HG02870 (cell line): ENCODE results near the gene CCDC110.
A peak's percentile ranks its signal among the peaks of the same experiment; 100 is the strongest.

Experiments
- ATAC-seq: cut with Tn5 transposase; IDR thresholded peaks from one replicate; pipeline ENCODE4 v1.9.1; 2021; ENCODE audit warnings: mild to moderate bottlenecking, moderate library complexity; ENCODE audit not compliant: unreplicated experiment

The CCDC110 gene

DNA sequence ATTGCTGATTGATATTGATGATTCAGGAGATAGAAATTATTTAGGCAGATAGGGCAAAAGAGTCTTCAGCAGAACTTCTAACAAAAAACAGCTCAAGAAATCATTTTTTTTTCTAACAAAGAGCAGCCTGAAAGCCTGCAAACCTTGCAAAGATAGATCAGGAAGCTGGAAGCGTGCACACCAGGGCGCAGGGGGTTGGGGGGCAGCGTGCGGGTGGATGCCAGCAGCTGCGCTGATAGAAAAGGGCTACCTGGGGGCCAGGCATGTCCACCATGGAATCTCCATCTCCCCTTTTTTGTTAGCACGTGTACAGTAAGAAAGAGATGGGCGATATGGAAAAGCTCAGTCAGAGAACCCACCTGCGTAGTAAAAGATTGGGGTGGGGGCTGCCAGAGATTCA is 1.7 kb upstream of the CCDC110 start:
- ATAC-seq, result no peak

- ATAC-seq, result peak; percentile 10
Measured at GRCh38 chr4:185472103-185472542, 590 bp upstream of the CCDC110 start.

DNA sequence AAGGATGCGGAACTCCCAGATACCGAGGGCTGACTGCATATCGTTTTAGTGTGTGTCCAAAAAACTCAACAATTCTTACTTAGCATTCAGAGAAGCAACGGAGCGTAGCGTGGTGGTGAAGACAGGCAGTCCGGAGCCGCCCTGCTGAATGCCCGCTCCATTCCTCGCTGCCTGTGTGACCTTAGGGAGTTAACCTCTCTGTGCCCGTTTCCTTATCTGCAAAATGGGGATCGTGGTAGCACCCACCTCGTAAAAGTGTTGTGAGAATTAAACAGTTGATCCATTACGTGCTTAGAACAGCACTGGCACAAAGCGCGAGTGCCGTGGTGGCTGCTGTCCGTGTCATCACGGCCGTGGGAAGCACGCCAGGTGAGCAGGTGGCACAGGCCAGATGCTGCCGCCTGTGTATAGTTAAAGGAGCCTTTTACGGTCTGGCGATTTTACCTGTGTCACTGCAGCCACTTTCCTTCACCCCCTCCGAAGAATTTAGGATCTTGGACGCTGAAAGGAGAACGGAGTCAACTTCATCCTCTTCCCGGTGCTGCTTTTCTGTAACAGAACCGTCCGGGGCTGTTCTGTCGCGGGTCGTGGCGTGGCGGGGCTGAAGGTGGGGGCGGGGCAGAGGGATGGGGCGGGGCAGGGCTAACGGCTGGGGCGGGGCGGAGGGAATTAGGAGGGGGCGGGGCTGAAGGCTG is 885 bp downstream of the CCDC110 start:
- no peak for ATAC-seq

GRCh38 chr4:185469580-185470154 is 1.9 kb downstream of the CCDC110 start:
- ATAC-seq, result no peak

GRCh38 chr4:185468999-185469398 is 2.5 kb downstream of the CCDC110 start:
- no peak for ATAC-seq

DNA sequence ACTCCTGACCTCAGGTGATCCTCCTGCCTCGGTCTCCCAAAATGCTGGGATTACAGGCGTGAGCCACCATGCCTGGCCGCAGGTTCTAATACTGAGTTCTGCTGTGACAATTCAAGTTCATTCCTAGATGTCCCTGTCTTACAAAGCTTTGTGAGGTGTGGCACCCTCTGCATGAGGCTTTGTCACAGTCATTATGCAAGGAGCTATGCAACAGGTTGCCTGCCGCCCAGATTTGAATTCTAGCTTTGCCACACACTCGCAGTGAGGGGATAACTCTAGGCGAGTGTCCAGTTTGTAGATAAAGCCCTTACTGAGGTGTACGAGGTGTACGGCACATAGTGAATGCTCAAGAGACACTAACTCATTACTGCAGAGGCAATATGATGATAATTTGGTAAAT is 3.5 kb downstream of the CCDC110 start:
- no peak for ATAC-seq

DNA sequence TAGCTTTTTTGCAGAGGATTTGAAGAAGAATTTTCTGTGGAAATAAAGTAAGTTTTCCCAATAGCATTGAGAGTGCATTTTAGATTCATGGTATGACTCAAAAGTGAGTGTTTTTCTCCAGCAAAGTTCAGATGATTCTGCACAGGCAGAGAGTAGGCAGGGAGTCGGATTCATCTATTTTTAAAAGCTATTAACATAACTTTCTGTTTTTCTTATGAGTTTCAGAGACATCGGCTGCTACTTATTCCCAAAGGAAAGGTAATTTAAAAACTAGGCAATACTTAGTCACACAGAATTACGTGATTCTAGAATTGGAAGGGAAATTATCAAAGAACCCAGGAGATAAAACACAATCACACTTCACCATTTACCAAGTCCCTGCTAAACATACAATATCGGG is 4.4 kb downstream of the CCDC110 start:
- no peak for ATAC-seq

GRCh38 chr4:185465707-185466106 is 5.8 kb downstream of the CCDC110 start:
- no peak for ATAC-seq

DNA sequence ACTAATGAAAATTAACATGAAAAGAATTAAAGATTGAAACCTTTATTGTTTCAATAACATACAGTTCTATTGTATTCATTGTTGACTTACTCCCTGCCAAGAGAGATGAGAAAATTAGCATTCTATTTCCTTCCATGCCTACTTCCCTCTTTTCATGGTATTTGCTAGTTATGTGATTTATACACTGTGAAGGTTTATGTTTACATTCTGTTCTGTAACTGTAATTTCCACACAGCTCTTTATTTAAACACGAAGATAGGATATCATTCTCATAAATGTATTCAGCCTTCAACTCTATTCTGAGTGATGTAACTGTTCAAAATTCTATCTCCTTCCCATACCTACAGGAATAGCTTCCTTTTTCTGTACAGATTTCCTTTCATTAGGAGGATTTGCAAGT is 6.6 kb downstream of the CCDC110 start:
- ATAC-seq, result no peak

DNA sequence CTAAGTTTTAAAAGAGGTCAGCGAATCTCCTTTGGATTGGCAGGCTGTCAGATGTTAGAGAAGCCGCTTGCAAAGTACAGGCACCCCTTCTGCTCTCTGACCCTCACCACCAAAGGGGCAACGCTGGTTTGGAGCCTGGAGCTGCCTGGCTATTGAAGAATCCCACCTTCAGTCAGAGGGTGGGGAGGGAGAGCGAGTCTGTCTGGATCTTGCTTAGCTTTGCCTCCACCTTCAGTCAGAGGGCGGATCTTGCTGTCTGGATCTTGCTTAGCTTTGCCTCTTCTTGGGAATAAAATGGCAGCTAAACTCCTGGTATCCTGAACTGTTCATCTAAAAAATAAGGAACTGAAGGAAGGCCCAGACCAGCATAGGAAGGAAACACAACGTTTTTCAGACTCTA is 7.3 kb downstream of the CCDC110 start:
- no peak for ATAC-seq

DNA sequence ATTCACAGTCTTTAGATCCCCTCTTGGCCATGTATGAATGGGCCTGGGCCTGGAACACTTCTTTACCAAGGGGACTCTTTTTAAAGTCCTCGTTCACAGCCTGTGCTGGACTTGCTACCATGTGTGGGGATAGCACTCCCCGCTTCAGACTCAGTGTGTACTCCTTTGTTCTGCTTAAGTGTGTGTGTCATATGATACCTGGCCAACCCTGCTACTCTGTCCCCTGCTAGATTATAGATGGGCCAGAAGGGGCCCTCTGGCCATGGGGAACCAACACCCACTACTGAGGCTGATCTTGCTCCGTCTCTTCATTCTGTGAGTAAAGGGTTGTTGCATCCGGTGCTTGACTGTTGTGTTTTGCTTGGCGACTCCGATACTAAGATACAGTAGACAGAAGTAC is 8.0 kb downstream of the CCDC110 start:
- no peak for ATAC-seq

GRCh38 chr4:185461565-185461964 is 10.0 kb downstream of the CCDC110 start:
- ATAC-seq, result no peak

DNA sequence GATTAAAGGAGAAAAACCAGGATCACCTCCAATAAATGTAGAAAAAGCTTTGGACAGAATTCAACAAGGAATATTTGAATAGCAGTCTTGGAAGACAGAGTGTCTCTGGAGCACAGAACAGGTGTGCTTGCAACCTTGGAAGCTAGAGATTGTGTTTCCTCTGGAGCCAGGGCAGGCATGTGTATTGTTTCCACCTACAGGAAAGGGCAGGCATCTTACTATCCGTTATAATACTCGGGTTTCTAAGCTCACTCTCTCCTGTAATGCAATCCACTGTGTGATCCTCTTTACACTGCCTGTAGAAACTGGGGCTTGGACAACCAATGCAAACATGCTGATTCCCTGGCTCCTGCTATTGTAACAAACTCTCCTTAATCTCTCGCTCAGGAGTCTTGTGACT is 14.4 kb downstream of the CCDC110 start:
- no peak for ATAC-seq

GRCh38 chr4:185456131-185456530 is 15.4 kb downstream of the CCDC110 start:
- ATAC-seq, result no peak

- ATAC-seq, result no peak
Measured at GRCh38 chr4:185445209-185445608, 26.3 kb downstream of the CCDC110 start.

DNA sequence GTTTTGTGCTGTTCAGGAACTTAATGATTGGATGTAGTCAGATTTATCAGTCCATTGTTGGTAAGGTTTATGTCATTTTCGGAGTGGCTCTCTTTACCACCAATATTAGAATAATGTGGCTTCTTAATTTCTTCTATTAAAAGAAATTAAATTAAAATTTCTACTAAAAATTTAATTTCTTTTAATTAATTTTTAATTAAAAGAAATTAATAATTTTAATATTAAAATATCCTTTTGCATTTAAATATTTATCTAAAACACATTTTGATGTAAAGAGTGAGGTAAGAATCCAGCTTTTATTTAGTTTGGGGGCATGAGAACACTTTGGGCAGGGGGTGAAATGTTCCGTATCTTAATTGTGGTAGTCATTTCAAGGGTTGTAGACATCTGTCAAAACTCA is 30.1 kb downstream of the CCDC110 start:
- no peak for ATAC-seq

DNA sequence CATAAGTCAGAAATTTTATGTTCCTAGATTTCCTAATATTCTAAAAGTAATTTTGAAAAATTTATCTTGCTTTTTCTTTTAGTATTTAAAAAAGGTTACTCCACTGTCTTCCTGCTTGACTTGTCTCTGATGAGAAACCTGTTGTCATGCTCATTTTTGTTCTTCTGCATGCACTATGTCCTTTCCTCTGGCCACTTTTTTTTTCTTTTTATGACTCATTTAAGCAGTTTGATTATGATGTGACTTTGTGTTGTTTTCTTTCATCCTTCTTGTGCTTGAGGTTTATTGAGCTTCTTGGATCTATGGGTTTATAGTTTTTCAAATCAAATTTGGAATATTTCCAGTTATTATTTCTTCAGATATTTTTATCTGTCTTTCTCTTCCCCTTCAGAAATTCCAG is 33.7 kb downstream of the CCDC110 start:
- ATAC-seq, result peak; percentile 82

DNA sequence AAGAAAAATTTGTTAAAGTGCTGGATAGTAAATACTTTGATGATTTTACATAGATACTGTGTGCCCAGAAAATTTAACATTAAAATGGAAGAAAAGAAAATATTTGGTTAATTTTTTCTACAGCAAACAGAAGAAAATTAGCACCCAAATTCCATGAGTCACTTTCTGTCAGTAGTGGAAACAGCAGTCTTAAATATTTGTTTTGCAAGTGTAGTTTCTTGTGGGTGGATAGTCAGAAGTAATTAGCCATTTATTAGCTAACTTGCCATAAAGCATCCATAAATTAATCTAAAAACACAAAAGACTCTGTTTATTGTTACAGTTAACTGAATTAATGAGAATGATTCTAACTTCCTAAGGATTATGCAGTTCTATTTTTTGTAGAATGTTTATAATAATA is 36.1 kb downstream of the CCDC110 start:
- no peak for ATAC-seq

DNA sequence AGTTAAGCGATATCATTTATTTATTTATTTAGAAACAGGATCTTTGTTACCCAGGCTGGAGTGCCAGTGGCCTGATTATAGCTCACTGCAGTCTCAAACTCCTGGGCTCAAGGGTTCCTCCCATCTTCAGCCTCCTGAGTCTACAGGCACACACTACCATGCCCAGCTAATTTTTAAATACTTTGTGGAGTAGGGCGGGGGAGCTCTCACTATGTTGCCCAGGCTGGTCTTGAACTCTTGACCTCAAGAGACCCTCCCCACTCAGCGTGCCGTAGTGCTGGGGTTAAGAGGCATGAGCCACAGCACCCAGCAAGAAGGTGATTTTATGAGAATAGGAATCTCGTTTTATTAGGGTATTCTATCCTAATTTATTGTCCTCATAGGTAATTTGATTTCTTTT is 41.9 kb downstream of the CCDC110 start:
- no peak for ATAC-seq

- no peak for ATAC-seq
Measured at GRCh38 chr4:185426960-185427688, 44.4 kb downstream of the CCDC110 start.

GRCh38 chr4:185425647-185426352 is 45.7 kb downstream of the CCDC110 start, which contains the start of gene UFSP2:
Gene UFSP2 (minus strand): TSS chr4:185425964. CDS start chr4:185425868, 96 bp downstream.
- ATAC-seq, result peak; percentile 91
